ENCODE results near the gene SULT1C2.

SULT1C2 gene

GRCh38 chr2:108320326-108320922 is 31.7 kb downstream of the SULT1C2 start:
- Histone ChIP-seq H3K27ac (ENCODE audit: low read length) (no peak overlapping the region), H3K79me2 (ENCODE audit: insufficient read depth, low read length) (no peaks in the 10 kb centered on the region), H2AFZ (ENCODE audit: low read depth, low read length) (no peak overlapping the region), H3K9ac (ENCODE audit: low read depth, low read length) (no peak overlapping the region), H3K4me1 (ENCODE audit: insufficient read depth, low read length) (no peaks in the 10 kb centered on the region), H3K27me3 (ENCODE audit: insufficient read depth, low read length, poor library complexity) (peaks cover 11% of the 10 kb centered on the region), H4K20me1 (ENCODE audit: insufficient read depth, low read length) (no peaks in the 10 kb centered on the region), H3K36me3 (ENCODE audit: insufficient read depth, low read length) (no peaks in the 10 kb centered on the region), H3K4me3 (ENCODE audit: low read depth in 1 of 2, low read length in 2 of 2) (no peak overlapping the region), H3K9me3 (ENCODE audit: insufficient read depth, low read length, severe bottlenecking) (no peaks in the 10 kb centered on the region), H3K4me2 (ENCODE audit: insufficient read depth, low read length) (no peak overlapping the region)
- ATAC-seq (ENCODE audit: insufficient read depth, low read depth) (no peak), DNase-seq (no peak)
- TF ChIP-seq CTCF (IDR thresholded peaks at IDR 0.05; ENCODE audit: borderline replicate concordance, extremely low read depth, low read length, poor library complexity, severe bottlenecking) (no peak), EZH2 (IDR thresholded peaks at IDR 0.05; ENCODE audit: borderline replicate concordance, low read depth, low read length, severe bottlenecking) (no peak)

GRCh38 chr2:108323619-108324018 is 34.9 kb downstream of the SULT1C2 start:
- Histone ChIP-seq H3K4me2 (ENCODE audit: insufficient read depth, low read length) (no peak overlapping the region), H3K27ac (ENCODE audit: low read length) (no peak overlapping the region), H3K36me3 (ENCODE audit: insufficient read depth, low read length) (no peaks in the 10 kb centered on the region), H3K9me3 (ENCODE audit: insufficient read depth, low read length, severe bottlenecking) (no peaks in the 10 kb centered on the region), H3K79me2 (ENCODE audit: insufficient read depth, low read length) (no peaks in the 10 kb centered on the region), H3K9ac (ENCODE audit: low read depth, low read length) (no peak overlapping the region), H4K20me1 (ENCODE audit: insufficient read depth, low read length) (no peaks in the 10 kb centered on the region), H3K4me3 (ENCODE audit: low read depth in 1 of 2, low read length in 2 of 2) (no peak overlapping the region), H2AFZ (ENCODE audit: low read depth, low read length) (no peak overlapping the region), H3K4me1 (ENCODE audit: insufficient read depth, low read length) (no peaks in the 10 kb centered on the region), H3K27me3 (ENCODE audit: insufficient read depth, low read length, poor library complexity) (peaks cover 11% of the 10 kb centered on the region)
- TF ChIP-seq CTCF (IDR thresholded peaks at IDR 0.05; ENCODE audit: borderline replicate concordance, extremely low read depth, low read length, poor library complexity, severe bottlenecking): no peak
- TF ChIP-seq EZH2 (IDR thresholded peaks at IDR 0.05; ENCODE audit: borderline replicate concordance, low read depth, low read length, severe bottlenecking): no peak
- no peak for ATAC-seq (ENCODE audit: insufficient read depth, low read depth)
- no peak for DNase-seq

- Histone ChIP-seq H2AFZ (ENCODE audit: low read depth, low read length) (no peak overlapping the region), H3K4me2 (ENCODE audit: insufficient read depth, low read length) (no peak overlapping the region), H3K79me2 (ENCODE audit: insufficient read depth, low read length) (no peaks in the 10 kb centered on the region), H3K27ac (ENCODE audit: low read length) (no peak overlapping the region), H4K20me1 (ENCODE audit: insufficient read depth, low read length) (no peaks in the 10 kb centered on the region), H3K9ac (ENCODE audit: low read depth, low read length) (no peak overlapping the region), H3K4me1 (ENCODE audit: insufficient read depth, low read length) (no peaks in the 10 kb centered on the region), H3K9me3 (ENCODE audit: insufficient read depth, low read length, severe bottlenecking) (no peaks in the 10 kb centered on the region), H3K36me3 (ENCODE audit: insufficient read depth, low read length) (no peaks in the 10 kb centered on the region), H3K4me3 (ENCODE audit: low read depth in 1 of 2, low read length in 2 of 2) (no peak overlapping the region), H3K27me3 (ENCODE audit: insufficient read depth, low read length, poor library complexity) (peaks cover 7% of the 10 kb centered on the region)
- ATAC-seq (ENCODE audit: insufficient read depth, low read depth) (no peak), DNase-seq (no peak)
- no peak for TF ChIP-seq EZH2 (IDR thresholded peaks at IDR 0.05; ENCODE audit: borderline replicate concordance, low read depth, low read length, severe bottlenecking)
- TF ChIP-seq CTCF (IDR thresholded peaks at IDR 0.05; ENCODE audit: borderline replicate concordance, extremely low read depth, low read length, poor library complexity, severe bottlenecking): no peak
Measured at GRCh38 chr2:108324531-108325255, 36.0 kb downstream of the SULT1C2 start.

Measured in DND-41 (cell line).